ENCODE results near the gene YY1.

DNA sequence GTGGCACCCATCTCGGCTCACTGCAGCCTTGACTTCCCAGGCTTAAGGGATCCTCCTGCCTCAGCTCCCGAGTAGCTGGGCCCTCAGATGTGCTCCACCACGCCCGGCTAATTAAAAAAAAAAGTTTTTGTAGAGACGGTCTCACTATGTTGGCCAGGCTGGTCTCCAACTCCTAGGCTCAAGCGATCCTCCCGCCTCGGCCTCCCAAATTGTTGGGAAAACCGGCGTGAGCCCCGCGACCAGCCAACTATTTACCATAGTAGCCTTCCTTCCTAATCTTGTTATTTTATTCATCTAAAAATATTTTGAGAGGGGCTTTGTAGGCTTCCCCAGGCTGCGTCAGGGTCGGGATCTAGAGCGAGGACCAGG, 25.4 kb upstream of the YY1 start:
- TF ChIP-seq CTCF (IDR thresholded peaks at IDR 0.05) (no peak), POLR2AphosphoS5 (IDR thresholded peaks at IDR 0.05) (no peak)
